ENCODE measurements around the gene PRR22. TPM values are rescaled to one million over a fixed set of nuclear protein-coding genes. Genes with fewer than 3 reads are reported as not detected.

Gene PRR22
- polyA plus RNA-seq, 5 donors = 1.1 to 2.9 (median 2.0) TPM

DNA sequence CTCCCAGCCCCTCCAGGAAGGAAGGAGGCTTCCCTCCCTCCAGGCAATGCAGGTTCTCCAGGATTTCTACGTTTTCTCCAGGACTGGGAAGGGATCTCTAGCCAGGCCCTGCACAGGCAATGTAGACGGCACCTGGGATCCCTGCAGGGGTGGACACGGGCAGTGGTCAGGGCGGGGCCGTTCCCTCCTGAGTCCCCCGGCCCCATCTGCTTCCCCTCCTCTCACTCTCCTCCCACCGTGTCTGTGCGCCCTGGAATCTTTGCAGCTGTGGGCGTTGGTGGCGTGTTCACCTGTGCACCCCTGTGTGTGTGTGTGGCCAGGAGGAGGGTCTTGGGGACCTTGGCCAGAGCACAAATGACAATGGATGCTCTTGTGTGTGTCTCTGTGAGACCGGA is 30.3 kb upstream of the PRR22 start:
- no peak for DNase-seq

- no peak for DNase-seq
Observed at GRCh38 chr19:5814123-5814851, 29.7 kb upstream of the PRR22 start.

- DNase-seq = no peak
Observed at GRCh38 chr19:5811117-5811516, 26.6 kb upstream of the PRR22 start.

- DNase-seq = no peak
Observed at GRCh38 chr19:5809469-5809868, 24.9 kb upstream of the PRR22 start.

- no peak for DNase-seq
Observed at GRCh38 chr19:5809053-5809452, 24.5 kb upstream of the PRR22 start.

- DNase-seq = no peak
Observed at GRCh38 chr19:5808120-5808816, 23.7 kb upstream of the PRR22 start.

- DNase-seq = no peak
Observed at GRCh38 chr19:5806905-5807304, 22.4 kb upstream of the PRR22 start.

- no peak for DNase-seq
Observed at GRCh38 chr19:5806133-5806489, 21.6 kb upstream of the PRR22 start.

DNA sequence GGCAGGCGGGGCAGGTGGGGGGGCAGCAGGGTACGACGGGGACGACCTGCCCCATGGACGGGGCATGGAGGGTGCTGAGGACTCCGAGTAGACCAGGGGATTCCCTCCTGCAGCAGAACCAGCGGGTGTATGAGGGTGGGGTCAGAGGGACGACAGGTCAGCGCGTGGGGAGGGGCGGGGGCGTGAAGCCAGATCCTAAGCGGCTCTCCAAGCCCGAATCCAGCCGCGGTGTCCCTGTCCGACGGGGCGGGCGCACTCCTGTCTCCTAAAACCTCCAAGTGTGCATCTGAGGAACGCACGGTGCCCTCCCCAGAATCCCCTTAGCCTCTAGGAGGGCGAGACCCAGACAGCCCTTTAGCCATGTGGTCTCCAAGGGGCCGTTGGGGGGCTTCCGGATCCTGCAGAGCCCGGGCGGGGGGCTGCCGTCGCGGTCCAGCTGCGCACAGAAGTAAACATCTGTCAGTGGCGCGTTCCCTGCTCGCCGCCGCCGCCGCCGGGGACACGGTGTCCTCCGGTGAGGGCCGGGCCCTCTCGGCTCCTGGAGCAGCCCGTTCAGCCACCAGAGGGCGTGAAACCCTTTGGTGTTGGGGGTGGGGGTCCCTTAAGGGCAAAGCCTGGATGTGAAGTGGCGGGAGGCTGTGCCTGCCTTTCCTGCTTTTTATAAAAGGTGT is 21.1 kb upstream of the PRR22 start:
- DNase-seq = no peak

DNA sequence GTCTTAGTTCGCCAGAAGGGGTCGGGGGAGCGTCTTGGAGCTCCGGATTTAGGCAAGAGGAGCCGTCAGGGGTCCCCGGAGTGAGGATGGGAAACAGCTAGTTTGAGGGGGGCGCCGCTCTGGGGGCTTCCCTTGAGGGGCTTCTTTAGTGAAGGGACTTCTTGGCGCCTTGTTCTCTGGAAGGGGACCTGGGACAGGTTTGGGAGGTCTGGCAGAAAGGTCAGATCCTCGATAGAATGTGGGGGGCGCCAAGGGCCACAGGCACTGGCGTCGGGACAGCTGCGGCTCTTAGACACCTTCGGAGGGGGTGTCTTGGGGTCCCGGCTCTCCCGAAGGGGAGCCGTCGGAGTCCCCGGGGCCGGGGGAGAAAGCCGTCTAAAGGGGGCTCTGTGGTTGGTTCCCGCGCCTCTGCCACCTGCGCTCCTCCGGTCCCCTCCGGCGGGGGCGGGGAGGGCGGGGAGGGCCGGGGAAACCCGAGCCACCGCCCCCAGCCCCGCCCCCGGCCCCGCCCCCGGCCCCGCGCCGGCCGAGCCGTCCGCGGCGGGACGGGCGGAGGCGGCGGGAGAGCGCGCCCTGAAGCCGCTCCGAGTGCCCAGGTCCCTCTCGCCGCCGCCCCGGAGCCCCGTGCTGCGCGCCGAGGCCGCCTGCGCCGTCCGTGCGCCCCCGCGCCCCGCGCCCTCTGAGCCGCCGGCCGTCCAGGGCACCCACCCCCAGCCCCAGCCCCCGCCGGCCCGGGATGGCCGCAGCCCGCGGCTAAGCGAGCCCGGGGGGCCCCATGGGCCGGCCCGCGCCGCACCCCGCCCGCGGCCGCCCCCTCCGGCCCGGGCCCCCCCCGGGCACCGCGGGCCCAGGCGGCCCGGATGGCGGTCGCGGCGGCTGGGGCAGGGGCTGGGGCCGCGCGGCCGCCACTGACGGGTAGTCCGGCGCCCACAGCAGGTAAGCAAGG is 20.2 kb upstream of the PRR22 start, which contains the start of gene NRTN:
Gene NRTN, plus strand, starts transcription at position 552 of the 946 bp plus-strand sequence. CDS start 19,099 bp downstream, outside the sequence.
- DNase-seq = no peak

GRCh38 chr19:5803752-5804515 is 19.4 kb upstream of the PRR22 start:
- peak; percentile 83 to 86 for DNase-seq

GRCh38 chr19:5803441-5803751 is 18.9 kb upstream of the PRR22 start:
- DNase-seq = no peak

- DNase-seq = no peak
Observed at GRCh38 chr19:5801796-5802619, 17.5 kb upstream of the PRR22 start.

DNA sequence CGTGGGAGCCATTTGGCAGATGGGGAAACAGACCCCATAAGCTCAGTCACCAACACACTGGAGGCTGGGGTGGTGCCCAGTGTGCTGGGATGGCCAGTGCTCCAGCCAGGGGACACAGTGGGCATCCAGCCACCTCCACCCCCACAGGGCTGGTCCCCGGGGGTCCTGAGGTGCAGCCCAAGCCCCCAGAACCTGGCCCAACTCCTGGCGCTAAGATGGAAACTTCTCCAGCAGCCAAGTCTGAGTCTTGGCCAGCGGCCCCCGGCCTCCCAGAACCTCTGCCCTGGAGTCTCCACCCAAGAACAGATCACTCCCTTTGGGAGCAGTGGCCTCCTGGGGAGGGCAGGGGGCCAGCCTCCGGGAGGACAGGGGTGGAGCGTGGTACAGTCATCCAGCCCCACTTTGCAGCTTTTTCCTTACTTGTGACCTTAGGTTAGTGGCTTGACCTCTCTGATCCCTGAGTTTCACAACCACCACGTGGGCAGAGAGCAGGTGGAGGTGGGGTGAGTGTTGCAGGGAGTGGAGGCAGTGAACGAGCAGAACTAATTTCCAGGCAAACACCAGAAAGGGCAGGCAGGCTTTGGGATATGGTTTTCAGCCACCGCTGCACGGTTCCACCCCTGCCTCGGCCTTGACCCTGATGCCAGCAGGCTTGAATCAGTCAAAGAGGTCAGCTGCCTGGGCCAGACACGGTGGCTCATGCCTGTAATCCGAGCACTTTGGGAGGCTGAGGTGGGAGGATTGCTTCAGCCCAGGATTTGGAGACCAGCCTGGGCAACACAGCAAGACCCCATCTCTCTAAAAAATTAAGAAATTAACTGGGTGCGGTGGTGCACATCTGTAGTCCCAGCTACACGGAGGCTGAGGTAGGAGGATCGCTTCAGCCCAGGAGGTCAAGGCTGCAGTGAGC is 16.1 kb upstream of the PRR22 start:
- no peak for DNase-seq

- DNase-seq = no peak
Observed at GRCh38 chr19:5799247-5800241, 15.0 kb upstream of the PRR22 start.

GRCh38 chr19:5798244-5798643 is 13.7 kb upstream of the PRR22 start:
- DNase-seq = no peak

DNA sequence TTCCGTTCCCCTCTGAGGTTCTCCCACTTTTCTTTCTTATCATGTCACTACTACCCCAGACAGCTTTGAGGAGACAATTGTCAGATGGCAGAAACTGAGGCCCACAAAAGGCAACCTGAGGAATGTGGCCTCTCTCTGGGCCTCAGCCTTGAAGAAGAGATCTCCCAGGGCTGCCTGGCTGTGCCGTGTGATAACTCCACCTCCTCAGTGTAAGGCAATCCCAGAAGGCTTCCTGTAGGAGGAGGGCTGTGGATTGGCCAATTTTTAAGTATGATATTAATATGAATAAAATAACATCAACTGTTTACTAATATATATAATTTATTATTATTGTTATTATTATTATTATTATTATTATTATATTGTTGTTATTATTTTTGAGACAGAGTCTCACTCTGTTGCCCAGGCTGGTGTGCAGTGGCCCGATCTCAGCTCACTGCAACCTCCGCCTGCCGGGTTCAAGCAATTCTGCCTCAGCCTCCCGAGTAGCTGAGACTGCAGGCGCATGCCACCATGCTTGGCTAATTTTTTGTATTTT is 10.9 kb upstream of the PRR22 start:
- no peak for DNase-seq

GRCh38 chr19:5793188-5793587 is 8.6 kb upstream of the PRR22 start:
- no peak for DNase-seq
